Ishikawa (cell line): Measurements from ENCODE around the gene RPL22.

Experiments used
- CEBPB ChIP-seq: IDR thresholded peaks from 2 replicates; pipeline ENCODE4 v1.6.1; 2012
- CREB1 ChIP-seq: IDR thresholded peaks from 2 replicates; pipeline ENCODE4 v1.6.1; 2012; ENCODE audit warnings: low read depth
- EGR1 ChIP-seq: IDR thresholded peaks from 2 replicates; pipeline ENCODE4 v1.6.1; 2012
- EP300 ChIP-seq: IDR thresholded peaks from 2 replicates; pipeline ENCODE4 v1.6.1; 2012; ENCODE audit warnings: borderline replicate concordance
- FOXM1 ChIP-seq: IDR thresholded peaks from 2 replicates; pipeline ENCODE4 v1.6.1; 2012; ENCODE audit warnings: low read depth, borderline replicate concordance
- TAF1 ChIP-seq: IDR thresholded peaks from 2 replicates; pipeline ENCODE4 v1.6.1; 2012; ENCODE audit warnings: low read depth, mild to moderate bottlenecking
- TEAD4 ChIP-seq: IDR thresholded peaks from 2 replicates; pipeline ENCODE4 v1.6.1; 2012
- USF1 ChIP-seq: IDR thresholded peaks from 2 replicates; pipeline ENCODE4 v1.6.1; 2012
- YY1 ChIP-seq: IDR thresholded peaks from 2 replicates; pipeline ENCODE4 v1.6.1; 2012; ENCODE audit warnings: low read depth
- TF ChIP-seq, protein P1 (sequence below): IDR thresholded peaks from 2 replicates; pipeline ENCODE4 v1.6.1; 2012; ENCODE audit warnings: low read depth, mild to moderate bottlenecking
- TF ChIP-seq, protein P2 (sequence below): IDR thresholded peaks from 2 replicates; pipeline ENCODE4 v1.6.1; 2012

GRCh38 chr1:6167391-6168303 lies 31.7 kb downstream of the RPL22 start:
- TF ChIP-seq USF1: no peak
- TF ChIP-seq TAF1: no peak
- TF ChIP-seq, protein P1, sequence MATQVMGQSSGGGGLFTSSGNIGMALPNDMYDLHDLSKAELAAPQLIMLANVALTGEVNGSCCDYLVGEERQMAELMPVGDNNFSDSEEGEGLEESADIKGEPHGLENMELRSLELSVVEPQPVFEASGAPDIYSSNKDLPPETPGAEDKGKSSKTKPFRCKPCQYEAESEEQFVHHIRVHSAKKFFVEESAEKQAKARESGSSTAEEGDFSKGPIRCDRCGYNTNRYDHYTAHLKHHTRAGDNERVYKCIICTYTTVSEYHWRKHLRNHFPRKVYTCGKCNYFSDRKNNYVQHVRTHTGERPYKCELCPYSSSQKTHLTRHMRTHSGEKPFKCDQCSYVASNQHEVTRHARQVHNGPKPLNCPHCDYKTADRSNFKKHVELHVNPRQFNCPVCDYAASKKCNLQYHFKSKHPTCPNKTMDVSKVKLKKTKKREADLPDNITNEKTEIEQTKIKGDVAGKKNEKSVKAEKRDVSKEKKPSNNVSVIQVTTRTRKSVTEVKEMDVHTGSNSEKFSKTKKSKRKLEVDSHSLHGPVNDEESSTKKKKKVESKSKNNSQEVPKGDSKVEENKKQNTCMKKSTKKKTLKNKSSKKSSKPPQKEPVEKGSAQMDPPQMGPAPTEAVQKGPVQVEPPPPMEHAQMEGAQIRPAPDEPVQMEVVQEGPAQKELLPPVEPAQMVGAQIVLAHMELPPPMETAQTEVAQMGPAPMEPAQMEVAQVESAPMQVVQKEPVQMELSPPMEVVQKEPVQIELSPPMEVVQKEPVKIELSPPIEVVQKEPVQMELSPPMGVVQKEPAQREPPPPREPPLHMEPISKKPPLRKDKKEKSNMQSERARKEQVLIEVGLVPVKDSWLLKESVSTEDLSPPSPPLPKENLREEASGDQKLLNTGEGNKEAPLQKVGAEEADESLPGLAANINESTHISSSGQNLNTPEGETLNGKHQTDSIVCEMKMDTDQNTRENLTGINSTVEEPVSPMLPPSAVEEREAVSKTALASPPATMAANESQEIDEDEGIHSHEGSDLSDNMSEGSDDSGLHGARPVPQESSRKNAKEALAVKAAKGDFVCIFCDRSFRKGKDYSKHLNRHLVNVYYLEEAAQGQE: no peak
- no peak for TF ChIP-seq CEBPB
- TF ChIP-seq EP300: no peak
- no peak for TF ChIP-seq EGR1
- no peak for TF ChIP-seq CREB1
- no peak for TF ChIP-seq YY1
- no peak for TF ChIP-seq FOXM1
- TF ChIP-seq, protein P2, sequence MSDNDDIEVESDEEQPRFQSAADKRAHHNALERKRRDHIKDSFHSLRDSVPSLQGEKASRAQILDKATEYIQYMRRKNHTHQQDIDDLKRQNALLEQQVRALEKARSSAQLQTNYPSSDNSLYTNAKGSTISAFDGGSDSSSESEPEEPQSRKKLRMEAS: no peak
- TF ChIP-seq TEAD4: no peak
